NCI-H2171 (cell line): ENCODE measurements around the gene TROAP.

Experiments used
- DNase-seq: peaks from one replicate; lab custom pipeline; 2025; lab: John Stamatoyannopoulos, UW

TROAP gene

GRCh38 chr12:49342914-49343731 lies 20.1 kb downstream of the TROAP start:
- no peak for DNase-seq

GRCh38 chr12:49344486-49345050 lies 21.5 kb downstream of the TROAP start:
- no peak for DNase-seq

- DNase-seq: peak; percentile 29
Observed at GRCh38 chr12:49345051-49345824, 22.2 kb downstream of the TROAP start.

GRCh38 chr12:49345825-49346658 lies 23.0 kb downstream of the TROAP start:
- DNase-seq: no peak

GRCh38 chr12:49346659-49347310 lies 23.7 kb downstream of the TROAP start, which contains the start of gene DNAJC22:
TSS of gene DNAJC22 (plus strand) at chr12:49346888. CDS start at chr12:49348873, 1,985 bp downstream.
- no peak for DNase-seq

GRCh38 chr12:49347311-49348193 lies 24.5 kb downstream of the TROAP start:
- DNase-seq: peak; percentile 51

- no peak for DNase-seq
Observed at GRCh38 chr12:49348781-49349180, 25.7 kb downstream of the TROAP start.

- DNase-seq: no peak
Observed at GRCh38 chr12:49349266-49349665, 26.2 kb downstream of the TROAP start.

- no peak for DNase-seq
Observed at GRCh38 chr12:49352351-49352750, 29.3 kb downstream of the TROAP start.

- no peak for DNase-seq
Observed at GRCh38 chr12:49355913-49356312, 32.9 kb downstream of the TROAP start.

- no peak for DNase-seq
Observed at GRCh38 chr12:49357103-49357678, 34.1 kb downstream of the TROAP start.

- DNase-seq: peak; percentile 60
Observed at GRCh38 chr12:49358483-49359141, 35.6 kb downstream of the TROAP start.

GRCh38 chr12:49359671-49360070 lies 36.6 kb downstream of the TROAP start:
- DNase-seq: no peak

- DNase-seq: no peak
Observed at GRCh38 chr12:49362077-49362476, 39.0 kb downstream of the TROAP start.

GRCh38 chr12:49364989-49365388 lies 41.9 kb downstream of the TROAP start:
- no peak for DNase-seq

- DNase-seq: no peak
Observed at GRCh38 chr12:49365542-49365941, 42.5 kb downstream of the TROAP start.

- peak; percentile 63 for DNase-seq
Observed at GRCh38 chr12:49366096-49366651, 43.1 kb downstream of the TROAP start.

GRCh38 chr12:49366652-49367380 lies 43.8 kb downstream of the TROAP start:
- peak; percentile 92 for DNase-seq
